D721Med (cell line): ENCODE measurements around the gene CNKSR2.

Source experiments
- DNase-seq: peaks from one replicate; pipeline ENCODE4 v3.0.0; 2011; ENCODE audit warnings: low spot score; ENCODE audit not compliant: insufficient read length
- FAIRE-seq: peaks from 2 replicates; lab custom pipeline; 2011; peaks lifted over from hg19 to GRCh38; lab: Jason Lieb, UNC
- CTCF ChIP-seq: IDR thresholded peaks from 2 replicates; pipeline ENCODE4 v1.5.1; 2012; ENCODE audit warnings: mild to moderate bottlenecking, control low read depth; ENCODE audit not compliant: insufficient read depth; ENCODE audit errors: missing control alignments

Gene CNKSR2

GRCh38 chrX:21374994-21375707 is 933 bp downstream of the CNKSR2 start:
- DNase-seq (no peak), FAIRE-seq (no peak)
- TF ChIP-seq CTCF, result no peak

GRCh38 chrX:21375708-21376009 is 1.4 kb downstream of the CNKSR2 start:
- no peak for DNase-seq
- TF ChIP-seq CTCF, result peak; percentile 10
- FAIRE-seq, result no peak

GRCh38 chrX:21376636-21377035 is 2.4 kb downstream of the CNKSR2 start:
- FAIRE-seq, result no peak
- no peak for DNase-seq
- no peak for TF ChIP-seq CTCF

- FAIRE-seq (no peak), DNase-seq (no peak)
- no peak for TF ChIP-seq CTCF
Measured at GRCh38 chrX:21379991-21380390, 5.8 kb downstream of the CNKSR2 start.

GRCh38 chrX:21382715-21383114 is 8.5 kb downstream of the CNKSR2 start:
- no peak for FAIRE-seq
- TF ChIP-seq CTCF, result peak; percentile 7
- no peak for DNase-seq

- FAIRE-seq, result no peak
- TF ChIP-seq CTCF, result no peak
Measured at GRCh38 chrX:21383546-21383945, 9.3 kb downstream of the CNKSR2 start.

GRCh38 chrX:21384178-21384577 is 10.0 kb downstream of the CNKSR2 start:
- FAIRE-seq (no peak), DNase-seq (no peak)
- no peak for TF ChIP-seq CTCF

More at GRCh38 chrX:21383546-21383945, 9.3 kb downstream of the CNKSR2 start:
- no peak for DNase-seq
